ENCODE data around the gene ITGA1. TPM values are rescaled to one million over a fixed set of nuclear protein-coding genes. Genes with fewer than 3 reads are reported as not detected.

Gene ITGA1
- total RNA-seq, 1 experiment from 2014 or later, result 1.6 TPM

- in situ Hi-C loops (cut with HindIII; ENCODE audit: low pct_unique_long_range_greater_than_20kb, low sequenced_read_pairs) (no loop called here), intact Hi-C loops (cut with micrococcal nuclease; ENCODE audit: unreplicated experiment) (no loop called here)
- Histone ChIP-seq H3K4me3 (ENCODE audit: low read depth in 2 of 2, low read length in 2 of 2) (no peak overlapping the region), H3K9me3 (ENCODE audit: control insufficient read depth, insufficient read depth, low read depth, low read length) (no peaks in the 10 kb centered on the region), H3K36me3 (ENCODE audit: control insufficient read depth, insufficient read depth, low read length) (no peaks in the 10 kb centered on the region), H3K27ac (ENCODE audit: low read length) (0 out of 2 replicates have a peak overlapping the region, but pooled peaks have one; percentile 13), H3K4me1 (ENCODE audit: control insufficient read depth, insufficient read depth, low read length) (peaks cover 43% of the 10 kb centered on the region), H3K27me3 (ENCODE audit: control insufficient read depth, insufficient read depth, low read length) (no peaks in the 10 kb centered on the region)
- TF ChIP-seq REST (IDR thresholded peaks at IDR 0.05; ENCODE audit: insufficient read depth in 1 of 2, low read depth in 2 of 2, low read length in 1 of 2) (no peak), POLR2AphosphoS5 (IDR thresholded peaks at IDR 0.05; ENCODE audit: low read depth, low read length) (no peak), TCF7L2 (IDR thresholded peaks at IDR 0.05; ENCODE audit: low read depth, low read length) (no peak), CTCF (IDR thresholded peaks at IDR 0.05) (no peak), SIN3A (IDR thresholded peaks at IDR 0.05; ENCODE audit: borderline replicate concordance, insufficient read depth, low read depth, low read length) (no peak)
- ChIA-PET POLR2A (no interaction called here), CTCF (no interaction called here)
- no TSS peak for BruUV-seq (replicated peaks)
- ATAC-seq (0 out of 2 replicates have a peak, but pooled peaks have one; percentile 25), DNase-seq (ENCODE audit: low read depth, low spot score) (no peak)
Measured at GRCh38 chr5:52995914-52996313, 208.2 kb downstream of the ITGA1 start.

GRCh38 chr5:52996979-52997378 is 209.3 kb downstream of the ITGA1 start:
- H3K36me3 ChIP-seq (ENCODE audit: control insufficient read depth, insufficient read depth, low read length), result no peaks in the 10 kb centered on the region
- ATAC-seq, result no peak

More at GRCh38 chr5:52996979-52997378, 209.3 kb downstream of the ITGA1 start:
- peak overlapping the region; percentile 67 for H3K27ac ChIP-seq (ENCODE audit: low read length)
- no peak for DNase-seq (ENCODE audit: low read depth, low spot score)
- BruUV-seq (replicated peaks), result no TSS peak
- TF ChIP-seq TCF7L2 (IDR thresholded peaks at IDR 0.05; ENCODE audit: low read depth, low read length) (no peak), REST (IDR thresholded peaks at IDR 0.05; ENCODE audit: insufficient read depth in 1 of 2, low read depth in 2 of 2, low read length in 1 of 2) (no peak), SIN3A (IDR thresholded peaks at IDR 0.05; ENCODE audit: borderline replicate concordance, insufficient read depth, low read depth, low read length) (no peak), POLR2AphosphoS5 (IDR thresholded peaks at IDR 0.05; ENCODE audit: low read depth, low read length) (no peak), CTCF (IDR thresholded peaks at IDR 0.05) (no peak)
- no peaks in the 10 kb centered on the region for H3K27me3 ChIP-seq (ENCODE audit: control insufficient read depth, insufficient read depth, low read length)
- intact Hi-C loops (cut with micrococcal nuclease; ENCODE audit: unreplicated experiment) (no loop called here), in situ Hi-C loops (cut with HindIII; ENCODE audit: low pct_unique_long_range_greater_than_20kb, low sequenced_read_pairs) (no loop called here)
- no peak overlapping the region for H3K4me3 ChIP-seq (ENCODE audit: low read depth in 2 of 2, low read length in 2 of 2)
- ChIA-PET CTCF (no interaction called here), POLR2A (interaction anchor here (0.6 to 0.8 kb wide), 3 partner anchors 21 to 31 kb away, joined by 3 to 6 read pairs (median 3); no protein-coding TSS in a partner anchor)
- no peaks in the 10 kb centered on the region for H3K9me3 ChIP-seq (ENCODE audit: control insufficient read depth, insufficient read depth, low read depth, low read length)
- H3K4me1 ChIP-seq (ENCODE audit: control insufficient read depth, insufficient read depth, low read length), result peaks cover 38% of the 10 kb centered on the region

Measured in Panc1 (cell line).